ENCODE results near the gene CCNB3.

DNA sequence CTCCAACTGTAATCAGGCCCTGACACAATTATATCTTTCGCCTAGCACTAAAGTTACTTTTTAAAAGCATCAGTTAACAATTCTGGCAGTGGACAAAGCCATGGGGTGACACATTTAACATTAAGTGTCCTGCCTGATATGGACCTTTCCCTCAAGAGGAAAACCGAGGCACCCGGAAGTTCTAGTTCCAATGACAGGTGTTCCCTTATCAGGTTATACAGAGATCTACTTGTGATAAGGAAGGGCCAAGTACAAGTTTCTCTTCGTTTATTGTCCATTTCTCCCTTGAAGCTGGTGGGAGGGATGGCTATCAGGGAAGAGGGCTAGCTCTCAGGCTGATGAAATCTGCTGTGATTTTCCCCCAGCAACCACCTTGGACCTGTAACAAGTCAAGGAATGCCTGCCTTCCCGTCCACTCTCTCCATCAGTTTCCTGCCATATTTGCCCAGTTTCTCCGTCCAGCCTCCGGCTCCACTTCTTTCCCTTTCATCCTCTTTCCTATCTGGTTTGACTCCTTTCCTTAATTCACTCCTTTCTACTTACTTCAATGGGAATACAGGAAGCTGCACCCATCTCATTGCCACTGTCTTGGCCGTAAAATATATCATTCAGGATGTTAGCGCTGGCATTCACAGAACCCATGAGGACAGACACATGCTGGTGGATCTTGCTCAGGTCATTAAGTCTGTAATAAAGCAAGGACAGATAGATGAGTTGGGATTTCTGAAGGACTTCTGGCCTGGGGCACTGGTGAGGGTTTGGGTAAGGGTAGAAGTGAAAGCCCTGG is 171.1 kb downstream of the CCNB3 start:
- TF ChIP-seq, protein P1, sequence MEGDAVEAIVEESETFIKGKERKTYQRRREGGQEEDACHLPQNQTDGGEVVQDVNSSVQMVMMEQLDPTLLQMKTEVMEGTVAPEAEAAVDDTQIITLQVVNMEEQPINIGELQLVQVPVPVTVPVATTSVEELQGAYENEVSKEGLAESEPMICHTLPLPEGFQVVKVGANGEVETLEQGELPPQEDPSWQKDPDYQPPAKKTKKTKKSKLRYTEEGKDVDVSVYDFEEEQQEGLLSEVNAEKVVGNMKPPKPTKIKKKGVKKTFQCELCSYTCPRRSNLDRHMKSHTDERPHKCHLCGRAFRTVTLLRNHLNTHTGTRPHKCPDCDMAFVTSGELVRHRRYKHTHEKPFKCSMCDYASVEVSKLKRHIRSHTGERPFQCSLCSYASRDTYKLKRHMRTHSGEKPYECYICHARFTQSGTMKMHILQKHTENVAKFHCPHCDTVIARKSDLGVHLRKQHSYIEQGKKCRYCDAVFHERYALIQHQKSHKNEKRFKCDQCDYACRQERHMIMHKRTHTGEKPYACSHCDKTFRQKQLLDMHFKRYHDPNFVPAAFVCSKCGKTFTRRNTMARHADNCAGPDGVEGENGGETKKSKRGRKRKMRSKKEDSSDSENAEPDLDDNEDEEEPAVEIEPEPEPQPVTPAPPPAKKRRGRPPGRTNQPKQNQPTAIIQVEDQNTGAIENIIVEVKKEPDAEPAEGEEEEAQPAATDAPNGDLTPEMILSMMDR (IDR thresholded peaks at IDR 0.05): no peak
- no peak for TF ChIP-seq POLR2A (IDR thresholded peaks at IDR 0.05)
